Fibroblast of pulmonary artery (primary cell): Measurements from ENCODE around the gene CRY1.

Experiments used
- DNase-seq: peaks from one replicate; pipeline ENCODE4 v3.0.0-alpha.2; 2010; ENCODE audit warnings: low read depth
- H3K4me3 ChIP-seq: replicated peaks from 2 replicates; pipeline ENCODE4 v1.5.1; 2011; ENCODE audit warnings: low read depth, mild to moderate bottlenecking, control low read depth, low read length, moderate library complexity
- CTCF ChIP-seq: IDR thresholded peaks from 2 replicates; pipeline ENCODE4 v1.5.1; 2011; ENCODE audit warnings: mild to moderate bottlenecking, control low read depth, low read length, inconsistent platforms; ENCODE audit errors: missing control alignments

The CRY1 gene

GRCh38 chr12:107107381-107107780 lies 14.0 kb upstream of the CRY1 start:
- DNase-seq: no peak
- no peak for TF ChIP-seq CTCF
- no peak overlapping the region for H3K4me3 ChIP-seq

GRCh38 chr12:107106241-107107025 lies 13.1 kb upstream of the CRY1 start:
- DNase-seq: no peak
- no peak for TF ChIP-seq CTCF
- no peak overlapping the region for H3K4me3 ChIP-seq

GRCh38 chr12:107105410-107105703 lies 12.0 kb upstream of the CRY1 start:
- no peak for TF ChIP-seq CTCF
- no peak overlapping the region for H3K4me3 ChIP-seq
- no peak for DNase-seq

GRCh38 chr12:107103516-107103915 lies 10.2 kb upstream of the CRY1 start:
- no peak overlapping the region for H3K4me3 ChIP-seq
- no peak for TF ChIP-seq CTCF
- DNase-seq: no peak

GRCh38 chr12:107103097-107103496 lies 9.7 kb upstream of the CRY1 start:
- no peak overlapping the region for H3K4me3 ChIP-seq
- DNase-seq: no peak
- TF ChIP-seq CTCF: no peak

- no peak for DNase-seq
- TF ChIP-seq CTCF: no peak
- H3K4me3 ChIP-seq: no peak overlapping the region
These were observed 8.9 kb upstream of the CRY1 start for GRCh38 chr12:107102294-107102693.

- H3K4me3 ChIP-seq: no peak overlapping the region
- DNase-seq: no peak
- TF ChIP-seq CTCF: no peak
These were observed 8.3 kb upstream of the CRY1 start for GRCh38 chr12:107101651-107102050.
